DND-41 (cell line): Measurements from ENCODE around the gene SEMA5B.

Source experiments
- ATAC-seq: fragments of 200-7000 bp; cut with Tn5 transposase; 3 replicates; pipeline ENCODE4 v1.9.1; 2021; ENCODE audit warnings: low read depth; ENCODE audit not compliant: insufficient read depth
- DNase-seq: peaks from one replicate; pipeline ENCODE4 v3.0.0-alpha.2; 2020
- H2AFZ ChIP-seq: 2 replicates; pipeline ENCODE4 v1.6.0; 2012; ENCODE audit warnings: low read depth, low read length
- H3K27ac ChIP-seq: 2 replicates; pipeline ENCODE4 v1.5.1; 2012; ENCODE audit warnings: low read length, inconsistent platforms
- H3K27me3 ChIP-seq: fragments of 200-600 bp; sonication (generic); 2 replicates; pipeline ENCODE4 v1.6.0; 2012; ENCODE audit warnings: low read length, mild to moderate bottlenecking, inconsistent platforms; ENCODE audit not compliant: insufficient read depth, poor library complexity
- H3K36me3 ChIP-seq: 2 replicates; pipeline ENCODE4 v1.5.1; 2012; ENCODE audit warnings: low read length, inconsistent platforms; ENCODE audit not compliant: insufficient read depth
- H3K4me1 ChIP-seq: 2 replicates; pipeline ENCODE4 v1.5.1; 2012; ENCODE audit warnings: mild to moderate bottlenecking, low read length; ENCODE audit not compliant: insufficient read depth
- H3K4me2 ChIP-seq: 2 replicates; pipeline ENCODE4 v1.6.0; 2012; ENCODE audit warnings: mild to moderate bottlenecking, moderate library complexity, low read length, inconsistent platforms; ENCODE audit not compliant: insufficient read depth
- H3K4me3 ChIP-seq, 2 experiments: fragments of 200-600 bp in 1 of 2; shearing (Covaris generic) in 1 of 2; 2 replicates each; pipeline ENCODE4 v1.5.1; 2012 to 2016; ENCODE audit warnings: inconsistent platforms in 2 of 2, low read length in 2 of 2, mild to moderate bottlenecking in 2 of 2, low read depth in 1 of 2, moderate library complexity in 1 of 2
- H3K79me2 ChIP-seq: 2 replicates; pipeline ENCODE4 v1.6.0; 2012; ENCODE audit warnings: low read length, inconsistent platforms; ENCODE audit not compliant: insufficient read depth
- H3K9ac ChIP-seq: 2 replicates; pipeline ENCODE4 v1.6.0; 2012; ENCODE audit warnings: low read depth, mild to moderate bottlenecking, inconsistent platforms, low read length, moderate library complexity
- H3K9me3 ChIP-seq: 2 replicates; pipeline ENCODE4 v1.5.1; 2012; ENCODE audit warnings: low read length, moderate library complexity, mild to moderate bottlenecking, inconsistent platforms; ENCODE audit not compliant: insufficient read depth, severe bottlenecking
- H4K20me1 ChIP-seq: 2 replicates; pipeline ENCODE4 v1.6.0; 2012; ENCODE audit warnings: low read length; ENCODE audit not compliant: insufficient read depth
- EZH2 ChIP-seq: IDR thresholded peaks from 3 replicates; pipeline ENCODE4 v1.6.1; 2012; ENCODE audit warnings: borderline replicate concordance, low read depth, mild to moderate bottlenecking, moderate library complexity, low read length, inconsistent platforms; ENCODE audit not compliant: severe bottlenecking
- TF ChIP-seq, protein P1 (sequence below): IDR thresholded peaks from 2 replicates; pipeline ENCODE4 v1.5.1; 2012; ENCODE audit warnings: borderline replicate concordance, low read length, moderate library complexity, mild to moderate bottlenecking; ENCODE audit not compliant: poor library complexity, severe bottlenecking; ENCODE audit errors: extremely low read depth

SEMA5B gene

DNA sequence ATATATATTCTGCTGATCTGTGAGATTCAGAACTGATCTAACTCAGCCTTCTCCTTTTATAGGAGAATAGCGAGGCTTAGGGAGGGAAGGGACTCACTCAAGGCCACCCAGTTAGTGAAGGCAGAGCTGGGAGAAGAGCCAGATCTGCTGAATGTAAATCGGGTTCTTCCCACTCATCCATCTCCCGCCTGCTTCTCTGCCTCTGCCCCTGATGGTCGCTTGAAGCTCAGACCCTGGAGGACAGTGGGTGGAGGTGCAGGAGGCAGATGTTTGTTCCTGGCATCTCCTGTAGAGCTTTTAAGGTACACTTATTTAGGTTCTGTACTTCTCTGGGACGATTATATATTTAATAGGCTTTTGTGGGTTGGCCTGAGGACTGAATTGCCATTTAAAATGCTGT, 43.6 kb upstream of the SEMA5B start:
- TF ChIP-seq, protein P1, sequence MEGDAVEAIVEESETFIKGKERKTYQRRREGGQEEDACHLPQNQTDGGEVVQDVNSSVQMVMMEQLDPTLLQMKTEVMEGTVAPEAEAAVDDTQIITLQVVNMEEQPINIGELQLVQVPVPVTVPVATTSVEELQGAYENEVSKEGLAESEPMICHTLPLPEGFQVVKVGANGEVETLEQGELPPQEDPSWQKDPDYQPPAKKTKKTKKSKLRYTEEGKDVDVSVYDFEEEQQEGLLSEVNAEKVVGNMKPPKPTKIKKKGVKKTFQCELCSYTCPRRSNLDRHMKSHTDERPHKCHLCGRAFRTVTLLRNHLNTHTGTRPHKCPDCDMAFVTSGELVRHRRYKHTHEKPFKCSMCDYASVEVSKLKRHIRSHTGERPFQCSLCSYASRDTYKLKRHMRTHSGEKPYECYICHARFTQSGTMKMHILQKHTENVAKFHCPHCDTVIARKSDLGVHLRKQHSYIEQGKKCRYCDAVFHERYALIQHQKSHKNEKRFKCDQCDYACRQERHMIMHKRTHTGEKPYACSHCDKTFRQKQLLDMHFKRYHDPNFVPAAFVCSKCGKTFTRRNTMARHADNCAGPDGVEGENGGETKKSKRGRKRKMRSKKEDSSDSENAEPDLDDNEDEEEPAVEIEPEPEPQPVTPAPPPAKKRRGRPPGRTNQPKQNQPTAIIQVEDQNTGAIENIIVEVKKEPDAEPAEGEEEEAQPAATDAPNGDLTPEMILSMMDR: peak; percentile 15
- no peak for TF ChIP-seq EZH2
- ATAC-seq: no peak
- Histone ChIP-seq H2AFZ (no peak overlapping the region), H3K36me3 (no peaks in the 10 kb centered on the region), H3K9ac (no peak overlapping the region), H3K4me2 (no peak overlapping the region), H3K4me1 (peaks cover 34% of the 10 kb centered on the region), H3K79me2 (peaks cover 67% of the 10 kb centered on the region), H3K4me3 (no peak overlapping the region), H4K20me1 (peaks cover 56% of the 10 kb centered on the region), H3K9me3 (no peaks in the 10 kb centered on the region), H3K27ac (no peak overlapping the region), H3K27me3 (no peaks in the 10 kb centered on the region)
- DNase-seq: no peak

DNA sequence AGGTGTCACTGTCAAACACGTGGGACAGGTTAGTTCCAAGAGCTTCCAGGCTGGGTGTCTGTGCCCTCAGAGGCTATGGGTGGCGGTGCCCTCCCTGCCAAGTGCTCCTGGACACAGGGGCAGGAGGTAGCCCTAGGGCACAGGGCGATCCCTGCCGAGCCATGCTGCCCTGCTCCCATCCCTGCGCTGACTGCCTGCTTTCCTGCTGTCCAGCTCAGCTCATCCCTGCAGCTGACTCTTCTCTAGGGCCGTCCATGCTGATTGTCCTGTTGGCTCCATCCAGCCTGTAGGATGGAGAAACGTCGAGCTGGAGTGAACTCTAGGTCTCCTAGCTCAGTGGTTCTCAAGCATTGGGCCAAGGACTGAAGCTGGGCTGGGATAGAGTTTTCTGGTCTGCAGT, 42.9 kb upstream of the SEMA5B start:
- Histone ChIP-seq H3K27me3 (no peaks in the 10 kb centered on the region), H3K4me2 (peak overlapping the region; percentile 7; the same call in 1 of the 2 replicates), H3K4me1 (peaks cover 37% of the 10 kb centered on the region), H3K27ac (no peak overlapping the region), H4K20me1 (peaks cover 52% of the 10 kb centered on the region), H2AFZ (no peak overlapping the region), H3K9ac (no peak overlapping the region), H3K9me3 (no peaks in the 10 kb centered on the region), H3K79me2 (peaks cover 62% of the 10 kb centered on the region), H3K4me3 (no peak overlapping the region), H3K36me3 (no peaks in the 10 kb centered on the region)
- TF ChIP-seq, protein P1: no peak
- TF ChIP-seq EZH2: no peak
- DNase-seq (no peak), ATAC-seq (no peak)

DNA sequence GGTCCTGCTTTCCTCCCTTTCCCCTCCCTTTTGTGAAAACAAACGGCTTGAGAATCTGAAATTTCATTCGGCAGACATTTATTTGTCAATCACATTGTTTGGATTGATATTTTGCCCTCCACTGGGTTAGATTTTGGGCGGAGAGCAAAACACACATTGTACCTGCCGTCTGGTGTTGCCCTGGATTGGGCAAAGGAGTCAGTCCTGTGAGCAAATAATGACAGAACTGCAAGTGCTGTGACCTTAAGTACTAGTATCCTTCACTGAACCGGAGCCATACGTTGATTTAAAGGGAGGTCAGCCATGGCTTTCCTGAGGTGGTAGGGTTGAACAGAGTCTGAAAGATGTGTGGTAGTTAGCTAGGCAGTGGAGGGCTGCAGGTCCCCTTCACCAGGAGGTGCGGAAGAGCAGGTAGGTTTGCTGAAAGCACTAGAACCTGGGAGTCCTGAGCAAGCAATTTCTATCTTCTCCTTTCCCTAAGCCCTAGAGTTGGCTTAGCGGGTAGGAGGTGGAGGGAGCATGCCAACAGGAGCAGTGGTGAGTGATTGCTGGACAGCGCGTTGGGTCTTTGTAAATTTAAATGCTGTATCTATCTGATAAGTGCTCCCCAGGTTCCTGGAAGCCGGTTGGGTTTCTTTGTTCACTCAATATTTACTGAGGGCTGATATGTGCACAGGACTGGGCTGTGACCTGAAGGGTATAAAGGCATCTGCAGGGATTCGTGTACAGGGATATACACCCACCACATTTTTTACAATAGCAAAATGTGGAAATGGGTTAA, 41.2 kb upstream of the SEMA5B start:
- Histone ChIP-seq H3K27ac (no peak overlapping the region), H3K9ac (no peak overlapping the region), H3K36me3 (no peaks in the 10 kb centered on the region), H4K20me1 (peaks cover 44% of the 10 kb centered on the region), H3K79me2 (peaks cover 54% of the 10 kb centered on the region), H3K4me3 (peak overlapping the region in 1 of 2 experiments; percentile 95; a peak in 2 of 4 replicates), H3K27me3 (no peaks in the 10 kb centered on the region), H3K4me2 (peak overlapping the region; percentile 93), H3K4me1 (peaks cover 49% of the 10 kb centered on the region), H2AFZ (no peak overlapping the region), H3K9me3 (no peaks in the 10 kb centered on the region)
- no peak for TF ChIP-seq EZH2
- ATAC-seq: no peak
- DNase-seq: no peak

DNA sequence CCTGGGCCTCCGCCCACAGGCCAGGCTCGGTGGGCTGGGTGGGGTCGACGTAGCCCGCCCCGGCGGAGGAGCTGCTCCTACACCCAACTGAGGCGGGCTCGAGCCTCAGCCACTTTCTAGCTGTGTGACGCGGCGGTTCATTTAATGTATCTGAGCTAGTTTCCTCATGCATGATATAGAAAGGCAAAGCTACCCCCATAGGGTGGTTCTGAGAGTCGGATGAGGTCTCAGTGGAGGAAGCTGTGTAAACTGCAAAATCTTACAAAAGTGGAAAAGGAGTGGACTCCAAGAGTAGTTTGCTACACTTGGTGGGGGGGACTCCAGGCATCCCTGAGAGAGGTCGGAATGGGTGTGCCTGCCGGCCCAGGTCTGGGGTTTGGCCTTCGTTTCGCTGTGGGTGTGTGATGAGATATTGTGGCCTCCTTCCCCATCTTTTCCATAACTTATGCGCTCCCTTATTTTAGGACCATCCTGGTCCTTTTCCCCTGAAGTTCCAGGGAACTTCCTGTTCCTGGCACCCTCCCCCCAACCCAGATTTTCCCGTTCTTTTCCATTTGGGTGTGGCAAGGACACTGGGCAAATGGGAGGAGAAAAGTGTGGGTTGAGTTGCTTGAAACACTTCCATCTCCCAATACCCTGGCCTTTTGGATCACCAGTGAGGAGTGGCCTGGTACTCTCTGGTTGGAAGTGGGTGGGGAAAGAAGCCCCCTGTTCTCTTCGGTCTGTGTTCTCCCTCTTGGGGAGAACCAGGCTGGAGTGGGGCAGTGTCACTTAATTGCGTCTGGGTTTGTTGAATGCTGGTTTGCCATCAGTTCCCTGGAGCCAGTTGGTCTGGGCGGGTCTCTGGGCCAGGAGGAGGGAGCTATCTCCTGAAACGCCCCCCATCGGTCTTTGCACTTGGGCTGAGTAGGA, 40.4 kb upstream of the SEMA5B start:
- ATAC-seq (peak; percentile 51), DNase-seq (no peak)
- H2AFZ ChIP-seq: peak overlapping the region; percentile 84

More for the DNA sequence above, 40.4 kb upstream of the SEMA5B start:
- Histone ChIP-seq H3K27ac (peak overlapping the region; percentile 35; the same call in 1 of the 2 replicates), H3K36me3 (no peaks in the 10 kb centered on the region), H3K4me1 (peaks cover 49% of the 10 kb centered on the region), H3K4me3 (peak overlapping the region; percentile 68 to 95), H3K79me2 (peaks cover 45% of the 10 kb centered on the region), H3K9me3 (no peaks in the 10 kb centered on the region), H3K27me3 (no peaks in the 10 kb centered on the region), H3K9ac (peak overlapping the region; percentile 65), H4K20me1 (peaks cover 35% of the 10 kb centered on the region), H3K4me2 (peak overlapping the region; percentile 93)
- TF ChIP-seq, protein P1: no peak
- TF ChIP-seq EZH2: no peak
